Tibial artery (tissue), 4 donors: ENCODE results near the gene SFI1.
"Not testable (repeated sequence)": the region's sequence is repeated elsewhere in the genome, so short reads cannot be mapped to it uniquely, and the experiment has no call there.

ENCODE experiments used
- DNase-seq, 2 donors: peaks; one replicate each; pipeline ENCODE4 v3.0.0-alpha.2; 2019
- H3K27ac ChIP-seq, 2 donors: fragments of 200-600 bp; sonication (generic) in 1 of 2; 1 replicate in 1 of 2; 2 replicates in 1 of 2; pipeline ENCODE4 v1.5.1; 2018 to 2019; ENCODE audit warnings: mild to moderate bottlenecking in 1 of 2
- H3K27me3 ChIP-seq, 2 donors: fragments of 200-600 bp; sonication (generic) in 1 of 2; one replicate each; pipeline versions ENCODE4 v1.5.1 to v1.6.0; 2016 to 2019
- H3K36me3 ChIP-seq, 3 donors: fragments of 200-600 bp; sonication (generic) in 2 of 3; one replicate each; pipeline ENCODE4 v1.5.1; 2016 to 2019; ENCODE audit warnings: mild to moderate bottlenecking in 2 of 3
- H3K4me1 ChIP-seq, 4 donors: fragments of 200-600 bp; sonication (generic) in 2 of 4; 1 replicate in 3 of 4; 2 replicates in 1 of 4; pipeline ENCODE4 v1.5.1; 2016 to 2019
- H3K4me3 ChIP-seq, 2 donors: fragments of 200-600 bp; sonication (generic) in 1 of 2; 1 replicate in 1 of 2; 2 replicates in 1 of 2; pipeline ENCODE4 v1.5.1; 2018 to 2019; ENCODE audit warnings: mild to moderate bottlenecking in 2 of 2
- H3K9me3 ChIP-seq, 3 donors: fragments of 200-600 bp; sonication (generic) in 1 of 3; one replicate each; pipeline ENCODE4 v1.5.1; 2016 to 2019
- intact Hi-C: fragments of 100-400 bp; cut with DNase I; formaldehyde crosslinking; loops from one replicate; pipeline ENCODE4 v1.15.0; 2023; ENCODE audit warnings: low total_unique reads
- TF ChIP-seq, protein P1 (sequence below), 2 experiments: fragments of 200-600 bp in 1 of 2; fragments of 450-650 bp in 1 of 2; IDR thresholded peaks; one replicate each; pipeline ENCODE4 v1.5.1; 2017 to 2019; ENCODE audit warnings: antibody characterized with exemption in 2 of 2, mild to moderate bottlenecking in 1 of 2, moderate library complexity in 1 of 2

SFI1 gene

GRCh38 chr22:31530823-31531195 lies 34.5 kb downstream of the SFI1 start:
- H3K4me3 ChIP-seq, result no peak overlapping the region
- no peaks in the 10 kb centered on the region for H3K27me3 ChIP-seq
- no peak for DNase-seq
- peaks cover 0 to 13% (median 1%) of the 10 kb centered on the region in 4 donors for H3K4me1 ChIP-seq
- H3K9me3 ChIP-seq, result no peaks in the 10 kb centered on the region
- peaks cover 0 to 7% (median 0%) of the 10 kb centered on the region in 3 donors for H3K36me3 ChIP-seq
- intact Hi-C loops, result no loop called here
- H3K27ac ChIP-seq, result peak overlapping the region; percentile 25 to 45
- TF ChIP-seq, protein P1, sequence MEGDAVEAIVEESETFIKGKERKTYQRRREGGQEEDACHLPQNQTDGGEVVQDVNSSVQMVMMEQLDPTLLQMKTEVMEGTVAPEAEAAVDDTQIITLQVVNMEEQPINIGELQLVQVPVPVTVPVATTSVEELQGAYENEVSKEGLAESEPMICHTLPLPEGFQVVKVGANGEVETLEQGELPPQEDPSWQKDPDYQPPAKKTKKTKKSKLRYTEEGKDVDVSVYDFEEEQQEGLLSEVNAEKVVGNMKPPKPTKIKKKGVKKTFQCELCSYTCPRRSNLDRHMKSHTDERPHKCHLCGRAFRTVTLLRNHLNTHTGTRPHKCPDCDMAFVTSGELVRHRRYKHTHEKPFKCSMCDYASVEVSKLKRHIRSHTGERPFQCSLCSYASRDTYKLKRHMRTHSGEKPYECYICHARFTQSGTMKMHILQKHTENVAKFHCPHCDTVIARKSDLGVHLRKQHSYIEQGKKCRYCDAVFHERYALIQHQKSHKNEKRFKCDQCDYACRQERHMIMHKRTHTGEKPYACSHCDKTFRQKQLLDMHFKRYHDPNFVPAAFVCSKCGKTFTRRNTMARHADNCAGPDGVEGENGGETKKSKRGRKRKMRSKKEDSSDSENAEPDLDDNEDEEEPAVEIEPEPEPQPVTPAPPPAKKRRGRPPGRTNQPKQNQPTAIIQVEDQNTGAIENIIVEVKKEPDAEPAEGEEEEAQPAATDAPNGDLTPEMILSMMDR (IDR thresholded peaks at IDR 0.05), result no peak

DNA sequence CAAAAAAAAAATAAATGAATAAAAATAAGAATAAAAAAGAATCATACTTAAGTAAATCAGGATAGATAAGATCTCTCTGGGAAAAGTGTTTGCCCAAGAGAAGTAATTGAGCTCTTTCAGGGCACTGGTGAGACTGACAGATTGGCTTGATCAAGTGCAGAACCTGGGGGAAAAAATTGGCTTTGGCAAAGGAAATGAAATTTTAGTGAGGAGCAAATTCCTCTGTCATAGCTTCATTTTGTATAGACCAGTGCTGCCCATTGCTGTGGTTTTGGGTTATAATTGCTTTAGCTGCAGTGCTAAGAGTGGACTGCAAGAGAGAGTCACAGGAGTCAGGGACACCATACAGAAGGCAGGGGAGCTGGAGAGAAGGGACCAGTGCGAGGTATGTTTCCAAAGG lies 35.7 kb downstream of the SFI1 start:
- no peak for DNase-seq
- no peaks in the 10 kb centered on the region for H3K9me3 ChIP-seq
- TF ChIP-seq, protein P1 (IDR thresholded peaks at IDR 0.05), result no peak
- H3K27ac ChIP-seq, result no peak overlapping the region
- intact Hi-C loops, result no loop called here
- H3K4me1 ChIP-seq, result peaks cover 0 to 13% (median 1%) of the 10 kb centered on the region in 4 donors
- no peak overlapping the region for H3K4me3 ChIP-seq
- no peaks in the 10 kb centered on the region for H3K27me3 ChIP-seq
- H3K36me3 ChIP-seq, result peaks cover 0 to 7% (median 0%) of the 10 kb centered on the region in 3 donors

DNA sequence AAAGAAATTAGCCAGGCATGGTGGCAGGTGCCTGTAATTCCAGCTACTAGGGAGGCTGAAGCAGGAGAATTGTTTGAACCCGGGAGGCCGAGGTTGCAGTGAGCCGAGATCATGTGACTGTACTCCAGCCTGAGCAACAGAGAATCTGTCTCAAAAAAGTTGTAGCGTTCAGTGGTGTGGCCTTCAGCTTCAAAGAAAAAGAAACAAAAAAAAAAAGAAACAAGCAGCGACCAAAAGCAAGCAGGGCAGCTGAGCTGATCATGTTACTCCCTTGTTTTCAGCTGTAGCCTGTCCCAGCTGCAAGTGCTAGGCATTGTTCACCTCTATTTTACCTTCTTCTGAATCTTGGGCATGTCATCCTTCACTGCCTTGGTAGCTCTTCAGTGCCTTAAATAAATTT lies 37.0 kb downstream of the SFI1 start:
- intact Hi-C loops, result no loop called here
- no peaks in the 10 kb centered on the region for H3K9me3 ChIP-seq
- TF ChIP-seq, protein P1 (IDR thresholded peaks at IDR 0.05), result no peak
- no peak overlapping the region for H3K4me3 ChIP-seq
- H3K27ac ChIP-seq, result no peak overlapping the region
- peaks cover 0 to 13% (median 1%) of the 10 kb centered on the region in 4 donors for H3K4me1 ChIP-seq
- H3K27me3 ChIP-seq, result no peaks in the 10 kb centered on the region
- H3K36me3 ChIP-seq, result peaks cover 0 to 6% (median 0%) of the 10 kb centered on the region in 3 donors
- no peak for DNase-seq

GRCh38 chr22:31537019-31537535 lies 40.7 kb downstream of the SFI1 start:
- peaks cover 0 to 9% (median 0%) of the 10 kb centered on the region in 3 donors for H3K36me3 ChIP-seq
- no peak overlapping the region for H3K27ac ChIP-seq
- intact Hi-C loops, result no loop called here

GRCh38 chr22:31538815-31539214 lies 42.5 kb downstream of the SFI1 start:
- no peak for DNase-seq
- H3K36me3 ChIP-seq, result peaks cover 0 to 9% (median 0%) of the 10 kb centered on the region in 3 donors
- no peak overlapping the region for H3K4me3 ChIP-seq
- H3K4me1 ChIP-seq, result no peaks in the 10 kb centered on the region
- H3K9me3 ChIP-seq, result no peaks in the 10 kb centered on the region
- H3K27ac ChIP-seq, result no peak overlapping the region
- TF ChIP-seq, protein P1 (IDR thresholded peaks at IDR 0.05), result no peak
- intact Hi-C loops, result no loop called here
- H3K27me3 ChIP-seq, result no peaks in the 10 kb centered on the region

More at GRCh38 chr22:31537019-31537535, 40.7 kb downstream of the SFI1 start:
- TF ChIP-seq, protein P1 (IDR thresholded peaks at IDR 0.05), result no peak
- no peak overlapping the region for H3K4me3 ChIP-seq
- no peaks in the 10 kb centered on the region for H3K27me3 ChIP-seq
- no peaks in the 10 kb centered on the region for H3K9me3 ChIP-seq
- no peaks in the 10 kb centered on the region for H3K4me1 ChIP-seq
- no peak for DNase-seq

DNA sequence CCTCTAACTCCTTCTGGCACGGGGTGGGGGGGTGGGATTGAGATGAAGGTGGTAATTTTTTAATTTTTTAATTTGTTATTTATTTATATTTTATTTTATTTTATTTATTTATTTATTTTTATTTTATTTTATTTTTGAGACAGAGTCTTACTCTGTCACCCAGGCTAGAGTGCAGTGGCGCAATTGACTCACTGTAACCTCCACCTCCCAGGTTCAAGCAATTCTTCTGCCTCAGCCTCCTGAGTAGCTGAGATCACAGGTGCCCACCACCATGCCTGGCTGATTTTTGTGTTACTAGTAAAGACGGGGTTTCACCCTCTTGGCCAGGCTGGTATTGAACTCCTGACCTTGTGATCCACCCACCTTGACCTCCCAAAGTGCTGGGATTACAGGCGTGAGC lies 43.8 kb downstream of the SFI1 start:
- H3K4me3 ChIP-seq, H3K4me1 ChIP-seq, H3K9me3 ChIP-seq, DNase-seq, intact Hi-C loops, H3K27ac ChIP-seq, H3K27me3 ChIP-seq, H3K36me3 ChIP-seq: not testable (repeated sequence)
